ENCODE results near the gene GALNT8. TPM values are rescaled to one million over a fixed set of nuclear protein-coding genes. Genes with fewer than 3 reads are reported as not detected.
"Not testable (repeated sequence)": the region's sequence is repeated elsewhere in the genome, so short reads cannot be mapped to it uniquely, and the experiment has no call there.

Gene GALNT8
- 1 to 10 TPM; 3.1 to 4.0 (median 3.5) TPM for polyA plus RNA-seq (ENCODE audit: insufficient read length in 4 of 4)

GRCh38 chr12:4719821-4720636, at the start of gene GALNT8:
Gene GALNT8, plus strand, starts transcription at chr12:4720400. Its CDS starts 278 bp downstream, at chr12:4720678.
- DNase-seq (ENCODE audit: low read depth in 4 of 4, low spot score in 2 of 4): no peak

- DNase-seq (ENCODE audit: low read depth in 4 of 4, low spot score in 2 of 4): no peak
These were observed 40.5 kb upstream of the GALNT8 start for GRCh38 chr12:4679711-4680110.

GRCh38 chr12:4681732-4682131, 38.5 kb upstream of the GALNT8 start:
- no peak for DNase-seq (ENCODE audit: low read depth in 4 of 4, low spot score in 2 of 4)

GRCh38 chr12:4685317-4685716, 34.9 kb upstream of the GALNT8 start:
- no peak for DNase-seq (ENCODE audit: low read depth in 4 of 4, low spot score in 2 of 4)

GRCh38 chr12:4690760-4691159, 29.4 kb upstream of the GALNT8 start:
- no peak for DNase-seq (ENCODE audit: low read depth in 4 of 4, low spot score in 2 of 4)

- DNase-seq (ENCODE audit: low read depth in 4 of 4, low spot score in 2 of 4): peak; percentile 3 to 45 (median 18)
These were observed 19.6 kb upstream of the GALNT8 start for GRCh38 chr12:4700621-4701026.

GRCh38 chr12:4701395-4702190, 18.6 kb upstream of the GALNT8 start:
- no peak for DNase-seq (ENCODE audit: low read depth in 4 of 4, low spot score in 2 of 4)

GRCh38 chr12:4703676-4704075, 16.5 kb upstream of the GALNT8 start:
- no peak for DNase-seq (ENCODE audit: low read depth in 4 of 4, low spot score in 2 of 4)

GRCh38 chr12:4705824-4706223, 14.4 kb upstream of the GALNT8 start:
- no peak for DNase-seq (ENCODE audit: low read depth in 4 of 4, low spot score in 2 of 4)

GRCh38 chr12:4707306-4707705, 12.9 kb upstream of the GALNT8 start:
- DNase-seq (ENCODE audit: low read depth in 4 of 4, low spot score in 2 of 4): no peak

- no peak for DNase-seq (ENCODE audit: low read depth in 4 of 4, low spot score in 2 of 4)
These were observed 10.1 kb upstream of the GALNT8 start for GRCh38 chr12:4710113-4710512.

- no peak for DNase-seq (ENCODE audit: low read depth in 4 of 4, low spot score in 2 of 4)
These were observed 5.3 kb upstream of the GALNT8 start for GRCh38 chr12:4714879-4715278.

GRCh38 chr12:4717806-4718205, 2.4 kb upstream of the GALNT8 start:
- DNase-seq (ENCODE audit: low read depth in 4 of 4, low spot score in 2 of 4): no peak

- DNase-seq (ENCODE audit: low read depth in 4 of 4, low spot score in 2 of 4): no peak
These were observed 416 bp downstream of the GALNT8 start for GRCh38 chr12:4720637-4720995.

GRCh38 chr12:4721587-4721986, 1.4 kb downstream of the GALNT8 start:
- DNase-seq (ENCODE audit: low read depth in 4 of 4, low spot score in 2 of 4): not testable (repeated sequence)

- DNase-seq (ENCODE audit: low read depth in 4 of 4, low spot score in 2 of 4): no peak
These were observed 3.0 kb downstream of the GALNT8 start for GRCh38 chr12:4723226-4723625.

- no peak for DNase-seq (ENCODE audit: low read depth in 4 of 4, low spot score in 2 of 4)
These were observed 4.9 kb downstream of the GALNT8 start for GRCh38 chr12:4725057-4725456.

- DNase-seq (ENCODE audit: low read depth in 4 of 4, low spot score in 2 of 4): no peak
These were observed 14.6 kb downstream of the GALNT8 start for GRCh38 chr12:4734625-4735340.

- DNase-seq (ENCODE audit: low read depth in 4 of 4, low spot score in 2 of 4): no peak
These were observed 15.9 kb downstream of the GALNT8 start for GRCh38 chr12:4736091-4736490.

GRCh38 chr12:4738541-4738940, 18.3 kb downstream of the GALNT8 start:
- DNase-seq (ENCODE audit: low read depth in 4 of 4, low spot score in 2 of 4): no peak

GRCh38 chr12:4742416-4742970, 22.3 kb downstream of the GALNT8 start:
- DNase-seq (ENCODE audit: low read depth in 4 of 4, low spot score in 2 of 4): peak in 2 of 4 donors; percentile 23

Measured in left renal cortex interstitium (tissue), 4 donors.